NCI-H2107 treated with DMSO at 0.1 percent for 48 hours (cell line): ENCODE data around the gene IL33.

ENCODE experiments used
- DNase-seq: peaks from one replicate; lab custom pipeline; 2025; ENCODE audit not compliant: unreplicated experiment; lab: John Stamatoyannopoulos, UW

The IL33 gene

DNA sequence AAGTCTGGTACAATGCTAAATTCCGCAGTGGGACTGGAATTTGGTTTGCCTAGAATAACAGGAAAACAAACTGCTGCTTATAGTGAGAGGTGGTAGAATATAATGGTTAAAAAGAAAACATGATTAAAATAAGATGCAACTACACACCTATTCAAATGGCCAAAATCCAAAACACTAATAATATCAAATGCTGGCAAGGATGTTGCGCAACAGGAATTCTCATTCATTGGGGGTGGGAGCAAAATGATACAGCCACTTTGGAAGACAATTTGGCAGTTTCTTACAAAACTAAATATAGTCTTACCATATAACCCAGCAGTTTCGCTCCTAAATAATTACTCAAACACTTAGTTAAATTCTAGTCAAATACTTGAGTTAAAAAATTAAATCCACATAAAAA is 61.8 kb downstream of the IL33 start:
- no peak for DNase-seq

DNA sequence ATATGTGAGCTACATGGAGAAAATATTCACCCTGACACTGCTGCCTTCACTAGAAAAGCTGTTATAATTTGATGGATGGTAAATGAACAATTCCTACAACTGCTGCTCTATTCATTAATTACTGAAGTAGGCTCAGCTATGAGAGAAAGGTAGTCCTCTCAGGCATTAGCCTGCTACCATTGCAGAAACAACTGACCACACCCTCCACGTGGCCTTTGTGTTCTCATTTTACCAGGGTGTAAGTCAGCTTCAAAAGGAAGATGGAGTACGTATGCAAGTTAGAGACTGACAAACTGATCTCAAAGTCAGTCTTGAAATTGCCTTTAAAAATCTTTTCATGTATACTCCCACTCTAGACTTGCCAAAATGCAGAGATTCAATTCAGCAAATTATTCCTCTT is 86.3 kb downstream of the IL33 start:
- DNase-seq = no peak

DNA sequence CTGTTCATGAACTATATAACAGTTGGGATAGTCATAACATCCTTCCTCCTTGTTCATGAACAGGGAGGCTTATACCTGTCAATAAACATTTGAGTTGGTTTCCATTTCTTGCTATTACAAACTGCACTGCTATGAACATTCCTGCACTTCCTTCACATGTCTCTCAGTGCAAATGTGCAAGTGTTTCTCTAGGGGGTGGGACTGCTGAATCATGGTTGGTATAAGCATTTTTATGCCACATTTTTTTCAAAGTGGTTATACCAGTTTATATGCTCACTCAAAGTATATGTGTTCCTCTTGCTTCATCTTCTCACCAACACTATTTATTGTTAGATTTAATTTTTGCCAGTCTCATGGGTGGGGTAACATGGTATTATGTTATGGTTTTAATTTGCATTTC is 86.8 kb downstream of the IL33 start:
- no peak for DNase-seq

DNA sequence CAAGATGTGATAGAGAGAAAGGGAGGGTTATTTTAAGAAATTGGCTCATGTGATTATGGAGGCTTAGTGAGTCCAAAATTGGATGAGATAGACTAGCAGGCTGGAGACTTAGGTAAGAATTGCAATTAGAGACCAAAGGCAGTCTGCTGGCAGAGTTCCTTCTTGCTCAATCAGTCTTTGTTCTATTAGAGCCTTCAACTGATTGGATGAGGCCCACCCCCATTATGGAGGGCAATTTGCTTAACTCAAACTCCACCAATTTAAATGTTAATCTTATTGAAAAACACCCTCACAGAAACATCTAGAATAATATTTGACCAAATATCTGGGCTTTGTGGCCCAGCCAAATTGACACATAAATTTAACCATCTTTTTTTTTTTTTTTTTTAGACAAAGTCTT is 88.6 kb downstream of the IL33 start:
- DNase-seq = no peak

DNA sequence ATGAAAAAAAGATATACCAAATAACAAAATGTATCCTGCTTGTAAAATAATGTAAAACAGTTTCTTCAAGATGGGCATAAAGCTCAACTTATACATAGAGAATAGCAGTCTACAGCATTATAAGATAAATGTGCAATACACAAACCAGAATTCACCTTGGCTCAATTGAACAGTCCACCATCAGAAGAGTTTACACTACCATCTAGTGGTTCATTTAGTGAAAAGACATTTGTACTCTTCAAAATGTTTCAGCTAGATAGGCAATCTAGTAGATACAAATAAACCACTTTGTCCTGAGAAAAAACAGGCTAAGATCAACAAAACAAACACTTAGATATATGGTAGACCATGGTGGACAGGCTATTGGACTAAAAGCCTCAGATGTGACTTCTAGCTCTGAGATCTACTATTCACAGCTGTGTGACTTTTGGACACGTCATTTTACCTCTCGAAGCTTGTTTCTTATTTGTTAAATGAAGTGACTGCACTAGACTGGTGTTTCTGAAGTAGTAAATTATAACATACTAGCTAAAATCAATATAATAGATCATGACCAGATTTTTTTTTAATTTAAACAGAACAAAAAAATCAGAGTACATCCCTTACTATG is 90.5 kb downstream of the IL33 start:
- DNase-seq = peak; percentile 53
